Dermis microvascular lymphatic vessel endothelial cell (primary cell): ENCODE results near the gene AMMECR1. TPM values are rescaled to one million over a fixed set of nuclear protein-coding genes. Genes with fewer than 3 reads are reported as not detected.

Source experiments
- DNase-seq, 2 donors: peaks; one replicate each; pipeline versions ENCODE4 v3.0.0 to v3.0.0-alpha.2; 2010; ENCODE audit warnings: low read depth in 2 of 2
- total RNA-seq: library from RNA; depleted of rRNA; stranded (reverse); fragments of >200 nt; gene quantifications from 2 replicates; pipeline ENCODE4 v1.2.1, GENCODE V29; 2014

Gene AMMECR1
- total RNA-seq, 1 donor from 2014 or later, result 4.7 TPM

DNA sequence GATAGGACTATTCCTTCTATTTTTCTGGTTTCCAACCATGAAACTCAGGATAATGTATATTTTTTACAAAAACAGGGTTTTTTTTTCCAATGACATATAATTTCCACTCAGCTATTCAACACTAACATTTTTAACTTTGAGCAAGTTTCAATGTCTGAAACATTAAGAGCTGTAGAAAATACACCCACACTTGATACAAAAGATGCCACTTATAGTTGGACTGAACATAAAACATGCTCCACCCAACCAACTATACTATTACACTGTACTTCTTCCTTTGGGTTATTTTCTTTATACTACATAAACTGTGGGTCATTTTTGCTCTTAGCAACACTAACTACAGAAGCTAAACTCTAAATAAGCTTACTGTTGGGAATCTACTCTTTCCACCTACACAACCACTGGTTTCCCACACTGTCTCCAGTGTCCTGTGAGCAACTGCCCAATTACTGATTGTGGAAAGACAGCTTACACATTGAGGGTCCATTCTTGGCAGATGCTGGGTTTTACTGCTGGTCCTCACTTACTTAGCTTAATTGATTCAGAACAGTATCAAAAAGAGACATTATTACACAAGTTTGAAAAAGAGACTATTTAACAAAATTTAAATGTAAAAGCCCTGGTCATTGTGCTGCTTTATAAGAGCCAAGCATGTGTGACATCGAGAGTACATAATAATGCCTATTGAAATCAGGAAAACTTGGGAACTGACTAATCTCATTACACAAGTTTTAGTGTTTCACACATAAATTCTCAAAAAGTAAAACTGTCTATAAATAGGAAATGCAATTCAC, 6.3 kb downstream of the AMMECR1 start:
- DNase-seq, result no peak

DNA sequence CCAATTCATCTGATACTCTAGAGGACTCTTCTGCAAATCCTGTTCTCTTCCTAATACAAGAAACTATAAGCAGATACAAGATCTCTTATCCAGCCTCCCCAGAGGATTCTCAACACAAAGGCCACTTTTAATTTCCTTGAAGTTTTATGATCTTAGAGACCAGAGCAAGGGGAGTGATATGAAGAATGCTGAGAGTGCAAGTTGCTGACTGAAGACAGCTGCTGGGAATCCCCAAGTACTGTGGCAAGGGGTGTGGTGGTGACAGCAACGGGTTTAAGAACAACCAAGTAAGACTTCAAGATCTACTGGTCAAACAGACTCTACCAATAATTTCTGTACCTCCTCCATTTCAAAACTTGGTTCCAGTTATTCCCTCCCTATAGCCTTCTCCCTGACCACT, 7.0 kb downstream of the AMMECR1 start:
- no peak for DNase-seq

- no peak for DNase-seq
These were observed 7.7 kb downstream of the AMMECR1 start for GRCh38 chrX:110310000-110310790.

DNA sequence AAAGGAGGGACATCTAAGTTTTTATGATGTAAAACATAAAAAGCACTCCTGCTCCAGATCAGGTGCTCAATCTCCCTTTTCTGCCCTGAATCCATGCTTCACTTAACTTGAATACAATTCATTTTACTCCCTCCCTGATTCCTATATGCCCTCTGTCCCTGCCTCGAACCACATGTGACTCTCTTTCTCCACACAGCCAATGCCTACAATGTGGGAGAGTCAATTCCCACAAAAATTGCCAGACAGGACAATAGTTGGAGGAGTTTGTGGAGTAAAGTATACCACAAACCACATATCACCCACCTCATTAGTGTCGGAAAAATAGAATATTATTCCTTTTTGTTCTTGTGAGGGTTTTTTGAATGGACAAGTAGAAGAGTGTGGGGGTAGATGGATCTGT, 9.7 kb downstream of the AMMECR1 start:
- no peak for DNase-seq

DNA sequence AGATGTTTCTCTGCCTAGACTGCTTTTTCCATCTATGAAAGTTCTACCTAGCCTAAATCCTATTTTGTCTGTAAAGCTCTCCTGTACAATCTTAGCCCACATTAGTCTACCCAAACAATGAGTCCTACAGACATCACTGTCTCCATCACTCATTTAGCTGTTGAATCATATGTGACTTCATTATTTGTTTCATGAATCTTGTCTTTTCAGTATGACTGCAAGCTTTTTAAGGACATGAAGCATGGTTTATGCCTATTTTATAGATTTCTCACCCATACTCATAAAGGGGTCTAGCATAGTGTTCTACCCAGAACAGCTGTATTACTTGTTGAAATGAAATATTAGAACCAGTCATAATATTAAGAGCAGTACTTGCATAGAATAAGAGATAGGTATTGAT, 13.0 kb downstream of the AMMECR1 start:
- no peak for DNase-seq

GRCh38 chrX:110304371-110304770, 13.5 kb downstream of the AMMECR1 start:
- no peak for DNase-seq

DNA sequence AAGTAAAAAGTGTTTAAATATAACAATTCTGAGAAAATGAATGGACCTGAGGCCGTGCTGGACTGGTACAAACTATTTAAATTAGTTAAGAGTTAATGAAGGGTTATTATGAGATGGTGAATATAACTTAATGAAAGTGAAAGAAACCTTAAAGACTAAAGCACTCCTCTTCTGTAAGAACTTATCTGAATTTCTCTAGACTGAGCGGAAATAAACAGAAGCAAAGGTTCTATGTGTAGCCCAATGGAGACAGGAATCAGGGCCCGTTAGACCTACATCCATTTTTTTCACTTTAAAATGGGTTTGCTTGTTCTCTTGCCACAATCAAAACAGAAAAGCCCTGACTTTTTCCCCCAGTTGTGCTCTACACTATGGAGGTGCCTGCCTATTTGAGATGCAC, 14.9 kb downstream of the AMMECR1 start:
- DNase-seq, result no peak

DNA sequence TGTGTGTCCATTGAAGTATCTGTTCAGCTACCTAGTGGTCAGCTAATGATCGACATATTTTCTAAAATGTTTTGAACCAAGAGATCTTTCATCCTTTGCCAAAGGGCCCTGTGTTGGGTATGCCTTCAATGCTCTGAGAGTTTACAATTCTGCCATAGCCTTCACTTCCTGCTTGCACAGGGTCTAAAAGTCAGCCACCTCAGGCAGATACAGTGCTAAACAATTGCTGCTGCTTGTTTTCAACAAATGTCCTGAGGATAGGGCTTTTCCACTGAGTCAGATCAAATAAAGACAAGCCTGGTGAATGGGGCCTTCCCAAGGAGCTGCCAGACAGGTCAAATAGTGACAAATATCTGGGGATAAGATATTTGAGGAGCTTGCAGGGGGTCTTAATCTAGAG, 16.7 kb downstream of the AMMECR1 start:
- DNase-seq, result no peak

GRCh38 chrX:110294087-110294486, 23.8 kb downstream of the AMMECR1 start:
- no peak for DNase-seq

DNA sequence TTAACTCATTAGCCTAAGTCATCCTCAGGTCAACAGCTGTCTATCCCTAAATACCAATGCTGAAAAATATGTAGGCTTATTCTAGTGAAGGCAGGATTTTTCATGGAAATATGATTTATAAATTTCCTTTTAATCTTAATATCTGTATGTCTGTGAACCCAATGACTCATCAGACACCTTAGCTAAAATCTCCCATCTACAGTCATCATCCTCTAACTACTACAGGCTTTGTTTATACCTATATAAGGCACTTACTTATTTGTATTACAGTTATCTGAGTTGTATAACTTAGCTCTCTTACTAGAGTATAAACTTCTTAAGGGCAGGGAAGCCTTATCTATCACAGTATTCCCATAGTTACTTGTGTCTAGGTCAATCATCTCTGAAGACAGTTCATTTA, 24.2 kb downstream of the AMMECR1 start:
- DNase-seq, result no peak

DNA sequence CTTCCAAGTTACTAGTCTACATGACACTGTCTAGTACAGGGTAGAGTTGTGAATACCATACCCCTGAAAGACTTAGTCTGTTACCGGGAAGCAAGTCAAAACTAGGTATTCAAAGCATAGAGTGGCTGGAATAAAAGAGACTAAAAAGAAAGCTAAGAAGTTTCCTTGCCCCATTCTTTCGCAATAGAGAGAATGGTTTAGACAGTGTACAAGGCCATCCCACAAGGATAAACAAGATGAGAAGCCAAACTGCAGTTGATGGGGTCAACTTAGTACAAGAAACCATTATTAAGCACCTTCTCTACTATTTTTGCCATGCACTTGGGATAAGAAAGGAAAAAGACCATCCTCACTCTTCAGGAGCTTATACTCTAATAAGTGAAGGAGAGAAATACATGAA, 30.3 kb downstream of the AMMECR1 start:
- DNase-seq, result no peak

GRCh38 chrX:110286106-110286505, 31.8 kb downstream of the AMMECR1 start:
- peak in 1 of 2 donors; percentile 32 for DNase-seq

- peak in 1 of 2 donors; percentile 41 for DNase-seq
These were observed 33.7 kb downstream of the AMMECR1 start for GRCh38 chrX:110284159-110284558.

- DNase-seq, result no peak
These were observed 35.0 kb downstream of the AMMECR1 start for GRCh38 chrX:110282922-110283321.

DNA sequence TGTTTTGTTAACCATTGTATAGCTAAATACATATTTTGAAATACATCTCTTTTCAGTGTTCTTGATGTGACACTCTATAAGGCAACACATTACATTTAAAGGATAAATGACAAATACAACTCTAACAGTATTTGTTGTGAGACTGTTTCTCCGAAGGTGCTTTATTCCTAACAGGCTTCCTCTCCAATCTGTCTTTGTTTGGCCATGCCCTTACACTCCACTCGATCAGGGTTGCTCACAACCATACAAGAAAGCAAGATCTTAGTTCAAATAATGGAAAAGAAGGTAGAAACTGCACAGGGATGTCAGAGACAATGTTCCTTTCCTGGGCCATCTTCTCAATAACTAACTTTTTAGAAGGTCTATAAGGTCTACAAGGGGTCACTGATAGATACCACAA, 36.5 kb downstream of the AMMECR1 start:
- no peak for DNase-seq

- DNase-seq, result no peak
These were observed 36.9 kb downstream of the AMMECR1 start for GRCh38 chrX:110280954-110281353.

- no peak for DNase-seq
These were observed 40.3 kb downstream of the AMMECR1 start for GRCh38 chrX:110277609-110278008.

GRCh38 chrX:110276778-110277177, 41.1 kb downstream of the AMMECR1 start:
- DNase-seq, result no peak

DNA sequence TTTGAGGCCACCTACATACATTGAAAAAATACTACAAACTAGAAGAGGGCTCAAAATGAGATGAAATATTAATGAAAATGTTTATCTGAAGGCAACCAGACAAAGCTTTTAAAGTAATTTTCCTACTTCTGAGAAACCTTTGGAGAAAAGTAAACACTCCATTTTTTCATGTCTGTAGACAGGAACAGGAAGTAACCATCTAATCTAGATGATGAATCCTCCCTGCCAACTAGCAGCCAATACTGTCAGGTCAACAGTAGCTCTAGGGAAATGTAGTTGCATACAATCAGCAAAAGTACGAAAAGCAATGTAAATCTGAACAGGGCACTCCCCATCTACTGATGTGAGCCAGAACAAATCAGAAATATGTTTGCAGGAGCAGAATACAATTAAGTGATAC, 49.0 kb downstream of the AMMECR1 start:
- peak in 1 of 2 donors; percentile 16 for DNase-seq

DNA sequence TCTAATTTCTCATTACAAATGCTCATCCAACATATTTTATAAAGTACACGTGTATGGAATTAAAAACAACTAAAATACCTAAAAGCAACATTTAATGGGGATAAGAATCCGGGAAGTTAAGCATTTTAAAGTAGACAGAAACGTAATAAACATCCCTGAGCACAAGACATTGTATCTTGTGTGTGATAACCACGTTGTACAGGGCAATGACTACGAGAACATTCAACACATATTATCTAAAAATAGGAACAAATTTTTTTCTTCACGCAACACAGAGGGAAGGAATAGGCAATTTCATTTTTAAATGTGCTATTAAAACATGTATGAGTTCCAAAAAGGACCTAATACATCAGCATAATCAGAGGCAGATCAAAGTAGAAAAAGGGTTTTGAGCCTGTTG, 49.5 kb downstream of the AMMECR1 start:
- DNase-seq, result no peak

GRCh38 chrX:110267874-110268273, 50.0 kb downstream of the AMMECR1 start:
- DNase-seq, result peak in 1 of 2 donors; percentile 28

DNA sequence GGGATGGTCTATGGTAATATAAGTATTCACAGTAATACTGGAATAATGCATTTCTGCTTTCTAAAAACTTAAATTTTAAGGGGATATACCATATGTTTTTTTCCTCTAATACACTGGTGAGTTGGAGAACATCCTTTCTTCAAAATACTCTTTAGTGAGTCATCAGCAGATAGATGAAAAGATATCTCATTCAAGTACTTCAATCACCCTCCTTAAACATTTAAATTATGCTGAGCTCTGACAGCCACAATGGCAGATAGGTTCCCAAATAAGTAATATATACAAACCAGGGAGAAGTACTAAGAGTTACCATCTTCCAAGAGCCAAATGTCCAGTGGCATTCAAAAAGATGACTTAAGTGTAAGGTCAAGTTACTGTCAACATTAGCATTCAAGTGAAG, 52.2 kb downstream of the AMMECR1 start:
- DNase-seq, result no peak

DNA sequence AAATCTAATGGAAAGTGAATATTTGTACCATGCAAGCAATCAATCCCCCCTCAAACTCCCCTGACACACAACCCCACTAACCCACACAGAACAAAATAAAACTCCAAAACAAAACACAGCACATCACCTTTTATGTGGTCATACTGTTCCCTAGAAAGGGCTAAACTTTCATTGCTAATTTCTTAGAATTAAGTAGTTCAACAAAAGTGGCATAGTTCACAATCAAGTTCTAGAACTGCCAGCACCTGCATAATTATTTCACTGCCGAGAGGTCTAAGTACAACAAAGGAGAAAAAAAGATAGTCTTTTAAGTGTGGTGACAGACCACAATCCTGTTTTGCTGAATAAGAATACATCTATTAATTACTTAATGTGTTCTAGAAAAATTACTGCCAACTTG, 58.8 kb downstream of the AMMECR1 start:
- DNase-seq, result no peak
